ENCODE data around the gene RELL1. TPM values are rescaled to one million over a fixed set of nuclear protein-coding genes. Genes with fewer than 3 reads are reported as not detected.

RELL1 gene
- total and polyA plus RNA-seq, 2 donors: 1.6 to 17.2 TPM

DNA sequence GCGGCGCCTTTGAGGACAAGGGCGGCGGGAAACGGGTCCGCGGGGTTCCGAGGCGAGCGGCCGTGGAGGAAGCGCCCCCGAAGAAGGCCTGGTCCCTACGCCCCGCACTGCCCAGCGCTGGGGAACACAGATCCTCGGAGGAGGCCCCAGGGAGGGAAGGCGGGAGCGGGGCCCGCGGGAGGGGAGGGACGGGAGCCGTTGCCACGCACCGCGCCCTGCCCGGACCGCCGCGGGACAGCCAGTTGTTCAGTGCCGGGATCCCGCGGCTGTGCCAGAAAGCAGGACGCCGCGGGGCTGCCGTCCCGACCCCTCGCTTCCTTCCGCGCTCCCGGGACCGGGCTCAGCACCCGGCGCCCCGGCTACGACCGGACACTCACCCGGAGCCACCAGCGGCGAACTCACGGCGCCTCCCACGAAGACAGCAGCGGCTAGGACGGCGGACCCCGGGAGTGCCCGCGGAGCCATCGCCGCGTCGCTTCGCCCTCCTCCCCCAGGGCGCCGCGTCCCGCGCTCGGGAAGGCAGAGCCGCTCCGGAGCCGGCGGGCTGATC is 278 bp downstream of the RELL1 start:
- Histone ChIP-seq H3K36me3 (ENCODE audit: control insufficient read depth in 2 of 2, insufficient read depth in 2 of 2, low read length in 1 of 2) (no peaks in the 10 kb centered on the region), H3K27ac (ENCODE audit: low read depth in 1 of 2, low read length in 1 of 2) (peak overlapping the region; percentile 61 to 85), H3K27me3 (ENCODE audit: control insufficient read depth in 2 of 2, insufficient read depth in 1 of 2, low read length in 1 of 2) (no peaks in the 10 kb centered on the region), H3K9me3 (ENCODE audit: control insufficient read depth in 2 of 2, insufficient read depth in 1 of 2, low read length in 1 of 2) (no peaks in the 10 kb centered on the region), H3K4me3 (ENCODE audit: low read length in 2 of 2) (peak overlapping the region; percentile 54 to 83), H3K4me1 (ENCODE audit: control insufficient read depth in 2 of 2, insufficient read depth in 2 of 2, low read length in 2 of 2) (peaks cover 18 to 29% of the 10 kb centered on the region in 2 donors)
- peak in 4 of 9 donors; percentile 22 to 46 (median 42) for DNase-seq (ENCODE audit: low read depth in 6 of 9, low spot score in 9 of 9)
- under 1% methylated on average over 74 of the region's 75 CpGs for WGBS

DNA sequence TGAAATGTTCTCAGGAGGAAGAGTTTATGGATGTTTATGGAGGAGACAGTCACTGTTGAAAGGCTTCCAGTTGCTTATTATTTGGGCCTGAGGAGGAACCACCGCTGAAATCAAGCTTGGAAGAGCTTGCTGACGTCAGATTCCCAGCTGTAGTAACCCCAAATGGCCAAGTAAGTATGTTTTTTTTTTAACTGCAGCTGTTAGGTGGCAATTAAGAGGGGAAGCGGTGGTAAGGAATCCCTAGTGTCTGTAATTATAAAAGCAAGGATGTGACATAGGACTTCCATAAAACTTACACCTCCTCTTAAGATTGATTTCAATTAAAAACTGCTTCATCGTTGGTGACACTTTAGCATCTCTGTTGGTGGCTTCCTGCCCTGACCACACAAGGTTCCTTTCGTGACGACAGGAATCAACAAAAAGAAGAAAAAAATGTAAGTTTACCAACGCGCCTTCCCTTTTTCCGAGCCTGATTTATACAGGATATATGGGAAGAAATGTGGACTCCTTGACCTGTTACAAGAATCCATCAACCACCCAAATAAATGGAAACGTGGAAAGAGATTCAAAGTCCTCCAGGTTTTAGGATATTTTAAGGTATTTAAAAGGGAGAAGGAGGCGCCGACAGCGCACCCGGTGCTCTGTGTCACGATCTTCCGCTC is 884 bp downstream of the RELL1 start:
- H3K27me3 ChIP-seq (ENCODE audit: control insufficient read depth in 2 of 2, insufficient read depth in 1 of 2, low read length in 1 of 2): no peaks in the 10 kb centered on the region
- peak overlapping the region; percentile 54 to 83 for H3K4me3 ChIP-seq (ENCODE audit: low read length in 2 of 2)
- H3K27ac ChIP-seq (ENCODE audit: low read depth in 1 of 2, low read length in 1 of 2): peak overlapping the region; percentile 61 to 85
- DNase-seq (ENCODE audit: low read depth in 6 of 9, low spot score in 9 of 9): peak; percentile 16 to 79 (median 47)
- H3K4me1 ChIP-seq (ENCODE audit: control insufficient read depth in 2 of 2, insufficient read depth in 2 of 2, low read length in 2 of 2): peaks cover 18 to 29% of the 10 kb centered on the region in 2 donors
- no peaks in the 10 kb centered on the region for H3K9me3 ChIP-seq (ENCODE audit: control insufficient read depth in 2 of 2, insufficient read depth in 1 of 2, low read length in 1 of 2)
- H3K36me3 ChIP-seq (ENCODE audit: control insufficient read depth in 2 of 2, insufficient read depth in 2 of 2, low read length in 1 of 2): peaks cover 0 to 2% of the 10 kb centered on the region in 2 donors
- 1% methylated on average over 16 of the region's 16 CpGs for WGBS

DNA sequence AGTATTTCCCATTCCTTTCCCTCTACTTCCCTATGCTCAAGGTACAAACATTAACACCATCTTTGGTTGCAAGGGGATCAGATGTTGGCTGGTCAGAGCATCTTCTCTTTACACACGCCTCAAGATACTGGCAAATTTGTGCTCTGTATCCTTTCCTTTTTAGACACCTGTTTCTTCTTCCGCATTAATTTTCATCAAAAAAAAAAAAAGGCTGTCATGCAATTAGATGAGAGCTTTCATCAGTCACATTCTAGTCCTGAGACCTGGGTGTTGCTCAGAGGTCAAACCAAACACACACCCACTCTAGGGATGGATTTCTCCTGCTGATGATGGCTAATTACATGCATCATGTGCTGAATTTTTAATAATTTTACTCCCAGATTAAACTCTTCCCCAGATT is 2.0 kb downstream of the RELL1 start:
- Histone ChIP-seq H3K27ac (ENCODE audit: low read depth in 1 of 2, low read length in 1 of 2) (no peak overlapping the region), H3K4me1 (ENCODE audit: control insufficient read depth in 2 of 2, insufficient read depth in 2 of 2, low read length in 2 of 2) (peaks cover 18 to 29% of the 10 kb centered on the region in 2 donors), H3K4me3 (ENCODE audit: low read length in 2 of 2) (no peak overlapping the region), H3K9me3 (ENCODE audit: control insufficient read depth in 2 of 2, insufficient read depth in 1 of 2, low read length in 1 of 2) (no peaks in the 10 kb centered on the region), H3K27me3 (ENCODE audit: control insufficient read depth in 2 of 2, insufficient read depth in 1 of 2, low read length in 1 of 2) (no peaks in the 10 kb centered on the region), H3K36me3 (ENCODE audit: control insufficient read depth in 2 of 2, insufficient read depth in 2 of 2, low read length in 1 of 2) (peaks cover 0 to 4% of the 10 kb centered on the region in 2 donors)
- DNase-seq (ENCODE audit: low read depth in 6 of 9, low spot score in 9 of 9): no peak
- WGBS: over 99% methylated on average over 2 of the region's 2 CpGs

GRCh38 chr4:37682701-37683401 is 3.3 kb downstream of the RELL1 start:
- no peaks in the 10 kb centered on the region for H3K9me3 ChIP-seq (ENCODE audit: control insufficient read depth in 2 of 2, insufficient read depth in 1 of 2, low read length in 1 of 2)
- no peak overlapping the region for H3K27ac ChIP-seq (ENCODE audit: low read depth in 1 of 2, low read length in 1 of 2)
- DNase-seq (ENCODE audit: low read depth in 6 of 9, low spot score in 9 of 9): peak in 3 of 9 donors; percentile 14 to 40 (median 18)
- H3K4me1 ChIP-seq (ENCODE audit: control insufficient read depth in 2 of 2, insufficient read depth in 2 of 2, low read length in 2 of 2): peaks cover 18 to 28% of the 10 kb centered on the region in 2 donors
- H3K36me3 ChIP-seq (ENCODE audit: control insufficient read depth in 2 of 2, insufficient read depth in 2 of 2, low read length in 1 of 2): peaks cover 0 to 4% of the 10 kb centered on the region in 2 donors
- no peaks in the 10 kb centered on the region for H3K27me3 ChIP-seq (ENCODE audit: control insufficient read depth in 2 of 2, insufficient read depth in 1 of 2, low read length in 1 of 2)
- no peak overlapping the region for H3K4me3 ChIP-seq (ENCODE audit: low read length in 2 of 2)
- 56% methylated on average over 7 of the region's 7 CpGs for WGBS

- 100% methylated on average over 1 of the region's 1 CpG for WGBS
- Histone ChIP-seq H3K27ac (ENCODE audit: low read depth in 1 of 2, low read length in 1 of 2) (no peak overlapping the region), H3K27me3 (ENCODE audit: control insufficient read depth in 2 of 2, insufficient read depth in 1 of 2, low read length in 1 of 2) (no peaks in the 10 kb centered on the region), H3K36me3 (ENCODE audit: control insufficient read depth in 2 of 2, insufficient read depth in 2 of 2, low read length in 1 of 2) (peaks cover 0 to 4% of the 10 kb centered on the region in 2 donors), H3K4me3 (ENCODE audit: low read length in 2 of 2) (no peak overlapping the region), H3K9me3 (ENCODE audit: control insufficient read depth in 2 of 2, insufficient read depth in 1 of 2, low read length in 1 of 2) (no peaks in the 10 kb centered on the region), H3K4me1 (ENCODE audit: control insufficient read depth in 2 of 2, insufficient read depth in 2 of 2, low read length in 2 of 2) (peaks cover 18 to 28% of the 10 kb centered on the region in 2 donors)
- DNase-seq (ENCODE audit: low read depth in 6 of 9, low spot score in 9 of 9): no peak
These were observed 6.1 kb downstream of the RELL1 start for GRCh38 chr4:37680089-37680488.

GRCh38 chr4:37679301-37679700 is 6.9 kb downstream of the RELL1 start:
- H3K4me3 ChIP-seq (ENCODE audit: low read length in 2 of 2): no peak overlapping the region
- no peaks in the 10 kb centered on the region for H3K9me3 ChIP-seq (ENCODE audit: control insufficient read depth in 2 of 2, insufficient read depth in 1 of 2, low read length in 1 of 2)
- peaks cover 10 to 22% of the 10 kb centered on the region in 2 donors for H3K4me1 ChIP-seq (ENCODE audit: control insufficient read depth in 2 of 2, insufficient read depth in 2 of 2, low read length in 2 of 2)
- H3K36me3 ChIP-seq (ENCODE audit: control insufficient read depth in 2 of 2, insufficient read depth in 2 of 2, low read length in 1 of 2): peaks cover 0 to 4% of the 10 kb centered on the region in 2 donors
- DNase-seq (ENCODE audit: low read depth in 6 of 9, low spot score in 9 of 9): no peak
- H3K27ac ChIP-seq (ENCODE audit: low read depth in 1 of 2, low read length in 1 of 2): no peak overlapping the region
- H3K27me3 ChIP-seq (ENCODE audit: control insufficient read depth in 2 of 2, insufficient read depth in 1 of 2, low read length in 1 of 2): no peaks in the 10 kb centered on the region
- 98% methylated on average over 2 of the region's 2 CpGs for WGBS

GRCh38 chr4:37678624-37679023 is 7.6 kb downstream of the RELL1 start:
- DNase-seq (ENCODE audit: low read depth in 6 of 9, low spot score in 9 of 9): no peak
- 98% methylated on average over 3 of the region's 3 CpGs for WGBS
- Histone ChIP-seq H3K27me3 (ENCODE audit: control insufficient read depth in 2 of 2, insufficient read depth in 1 of 2, low read length in 1 of 2) (no peaks in the 10 kb centered on the region), H3K36me3 (ENCODE audit: control insufficient read depth in 2 of 2, insufficient read depth in 2 of 2, low read length in 1 of 2) (peaks cover 0 to 4% of the 10 kb centered on the region in 2 donors), H3K9me3 (ENCODE audit: control insufficient read depth in 2 of 2, insufficient read depth in 1 of 2, low read length in 1 of 2) (no peaks in the 10 kb centered on the region), H3K4me1 (ENCODE audit: control insufficient read depth in 2 of 2, insufficient read depth in 2 of 2, low read length in 2 of 2) (peaks cover 9 to 22% of the 10 kb centered on the region in 2 donors), H3K4me3 (ENCODE audit: low read length in 2 of 2) (no peak overlapping the region), H3K27ac (ENCODE audit: low read depth in 1 of 2, low read length in 1 of 2) (no peak overlapping the region)

- H3K27ac ChIP-seq (ENCODE audit: low read depth in 1 of 2, low read length in 1 of 2): peak overlapping the region in 1 of 2 donors; percentile 20
- H3K4me3 ChIP-seq (ENCODE audit: low read length in 2 of 2): no peak overlapping the region
- peaks cover 0 to 4% of the 10 kb centered on the region in 2 donors for H3K36me3 ChIP-seq (ENCODE audit: control insufficient read depth in 2 of 2, insufficient read depth in 2 of 2, low read length in 1 of 2)
- H3K4me1 ChIP-seq (ENCODE audit: control insufficient read depth in 2 of 2, insufficient read depth in 2 of 2, low read length in 2 of 2): peaks cover 5 to 17% of the 10 kb centered on the region in 2 donors
- no peaks in the 10 kb centered on the region for H3K9me3 ChIP-seq (ENCODE audit: control insufficient read depth in 2 of 2, insufficient read depth in 1 of 2, low read length in 1 of 2)
- 15% methylated on average over 1 of the region's 1 CpG for WGBS
- H3K27me3 ChIP-seq (ENCODE audit: control insufficient read depth in 2 of 2, insufficient read depth in 1 of 2, low read length in 1 of 2): no peaks in the 10 kb centered on the region
- DNase-seq (ENCODE audit: low read depth in 6 of 9, low spot score in 9 of 9): peak in 4 of 9 donors; percentile 5 to 48 (median 18)
These were observed 10.4 kb downstream of the RELL1 start for GRCh38 chr4:37675587-37676290.
